K562 (cell line): Measurements from ENCODE around the gene POLR3G. TPM values are rescaled to one million over a fixed set of nuclear protein-coding genes. Genes with fewer than 3 reads are reported as not detected.

Source experiments
- ARID1B ChIP-seq: fragments of 450-650 bp; IDR thresholded peaks from 2 replicates; pipeline ENCODE4 v1.6.1; 2016; ENCODE audit warnings: antibody characterized with exemption, mild to moderate bottlenecking, inconsistent platforms
- BACH1 ChIP-seq: fragments of 200-800 bp; sonication (Bioruptor generic); IDR thresholded peaks from 2 replicates; pipeline ENCODE4 v1.6.1; 2016; ENCODE audit warnings: missing genetic modification characterization, missing compliant biosample characterization
- BRD9 ChIP-seq: fragments of 450-650 bp; IDR thresholded peaks from 2 replicates; pipeline ENCODE4 v1.6.1; 2018; ENCODE audit warnings: low read depth; ENCODE audit not compliant: partially characterized antibody
- C11orf30 ChIP-seq: fragments of 450-650 bp; IDR thresholded peaks from 2 replicates; pipeline ENCODE4 v1.6.1; 2016; ENCODE audit warnings: low read depth, mild to moderate bottlenecking
- DEAF1 ChIP-seq: fragments of 450-650 bp; formaldehyde crosslinking; IDR thresholded peaks from 2 replicates; pipeline ENCODE4 v1.4.0; 2020; ENCODE audit warnings: mild to moderate bottlenecking, moderate library complexity
- KDM2B ChIP-seq: fragments of 250-450 bp; sonication (Bioruptor Pico); IDR thresholded peaks from 2 replicates; pipeline ENCODE4 v1.8.0; 2021; ENCODE audit warnings: mild to moderate bottlenecking, moderate library complexity
- LEF1 ChIP-seq: fragments of 450-650 bp; IDR thresholded peaks from 2 replicates; pipeline ENCODE4 v1.6.1; 2016; ENCODE audit warnings: mild to moderate bottlenecking
- MAFF ChIP-seq: IDR thresholded peaks from 2 replicates; pipeline ENCODE4 v1.6.1; 2012; ENCODE audit warnings: low read length, improper control_type of control experiment
- MAFG ChIP-seq: fragments of 450-650 bp; conservative IDR thresholded peaks from 2 replicates; pipeline ENCODE4 v1.6.1; 2016; ENCODE audit warnings: missing genetic modification characterization, missing compliant biosample characterization
- MYC ChIP-seq, 2 experiments: fragments of 250-450 bp in 1 of 2; sonication (Bioruptor Pico) in 1 of 2; IDR thresholded peaks; 2 replicates each; pipeline versions ENCODE4 v1.5.1 to v1.6.1; 2012 to 2021; ENCODE audit warnings: low read depth in 2 of 2, borderline replicate concordance in 1 of 2, improper control_type of control experiment in 1 of 2, low read length in 1 of 2, mild to moderate bottlenecking in 1 of 2, moderate library complexity in 1 of 2
- NKRF ChIP-seq: fragments of 450-650 bp; IDR thresholded peaks from 2 replicates; pipeline ENCODE4 v1.6.1; 2016; ENCODE audit warnings: borderline replicate concordance
- PHTF2 ChIP-seq: fragments of 250-450 bp; sonication (Bioruptor Pico); IDR thresholded peaks from 2 replicates; pipeline ENCODE4 v1.5.0; 2021; ENCODE audit warnings: mild to moderate bottlenecking
- SP1 ChIP-seq: sonication (generic); formaldehyde crosslinking; IDR thresholded peaks from 2 replicates; pipeline ENCODE4 v1.8.1; 2022; ENCODE audit warnings: mild to moderate bottlenecking, missing genetic modification reagents
- SPI1 ChIP-seq: IDR thresholded peaks from 2 replicates; pipeline ENCODE4 v1.6.1; 2011; ENCODE audit warnings: low read depth, low read length, control low read depth, borderline replicate concordance
- ZNF280B ChIP-seq: fragments of 250-450 bp; sonication (Bioruptor Pico); IDR thresholded peaks from 2 replicates; pipeline ENCODE4 v1.5.1; 2021; ENCODE audit warnings: mild to moderate bottlenecking
- ZNF609 ChIP-seq: sonication (generic); formaldehyde crosslinking; IDR thresholded peaks from 2 replicates; pipeline ENCODE4 v1.8.1; 2023; ENCODE audit warnings: missing genetic modification reagents, mild to moderate bottlenecking, borderline replicate concordance
- polyA plus RNA-seq, 8 experiments: library from polyadenylated mRNA; depleted of rRNA in 4 of 8; stranded (reverse) in 5 of 8; unstranded in 3 of 8; fragments of >200 nt; fragmentation: Nextera tagmentation in 2 of 8; fragmentation: Illumina TruSeq in 1 of 8; extraction: Ambion mirVana in 2 of 8; extraction: Trizol in 1 of 8; gene quantifications; 2 replicates each; pipeline versions ENCODE4 v1.2.1 to v1.2.3, GENCODE V29; 2011 to 2014; ENCODE audit warnings: inconsistent platforms in 1 of 8, missing spikeins in 1 of 8
- total RNA-seq, 7 experiments: library from RNA; depleted of rRNA in 6 of 7; stranded (reverse); fragments of >200 nt in 6 of 7; fragmentation: Illumina TruSeq in 2 of 7; extraction: Trizol in 2 of 7; gene quantifications; 2 replicates each; pipeline versions ENCODE4 v1.2.1 to v1.2.3, GENCODE V29; 2011 to 2021; ENCODE audit warnings: low replicate concordance in 1 of 7

The POLR3G gene
- total and polyA plus RNA-seq, 9 of the 15 experiments (the other 6 are each of a cell fraction or from before 2014, with no cell fraction given), result 39.0 to 111 (median 59.0) TPM

- TF ChIP-seq MAFF (peak; percentile 70; the same call in 1 of the 2 replicates), LEF1 (no peak), KDM2B (0 out of 2 replicates have a peak, but pooled peaks have one; percentile 19), ZNF609 (CRISPR knock-in tag) (0 out of 2 replicates have a peak, but pooled peaks have one; percentile 73), ARID1B (0 out of 2 replicates have a peak, but pooled peaks have one; percentile 28), PHTF2 (CRISPR knock-in tag) (peak; percentile 15; the same call in 1 of the 2 replicates), MYC (IDR thresholded peaks at IDR 0.05; ENCODE audit: low read depth, low read length) (peak; percentile 32; the same call in 1 of the 2 replicates), MYC (CRISPR knock-in tag; IDR thresholded peaks at IDR 0.05; ENCODE audit: borderline replicate concordance, low read depth) (no peak), NKRF (peak; percentile 16; the same call in 1 of the 2 replicates), BRD9 (peak; percentile 97), SP1 (CRISPR knock-in tag) (peak; percentile 11; the same call in 1 of the 2 replicates), SPI1 (peak; percentile 84), C11orf30 (peak; percentile 75), BACH1 (tag) (peak; percentile 68; the same call in 1 of the 2 replicates), DEAF1 (CRISPR knock-in tag) (peak; percentile 68), ZNF280B (CRISPR knock-in tag) (no peak), MAFG (tag) (peak; percentile 86)
These were observed 55.4 kb downstream of the POLR3G start (continued) for GRCh38 chr5:90529939-90530677.
